ENCODE data around the gene LHPP.

DNA sequence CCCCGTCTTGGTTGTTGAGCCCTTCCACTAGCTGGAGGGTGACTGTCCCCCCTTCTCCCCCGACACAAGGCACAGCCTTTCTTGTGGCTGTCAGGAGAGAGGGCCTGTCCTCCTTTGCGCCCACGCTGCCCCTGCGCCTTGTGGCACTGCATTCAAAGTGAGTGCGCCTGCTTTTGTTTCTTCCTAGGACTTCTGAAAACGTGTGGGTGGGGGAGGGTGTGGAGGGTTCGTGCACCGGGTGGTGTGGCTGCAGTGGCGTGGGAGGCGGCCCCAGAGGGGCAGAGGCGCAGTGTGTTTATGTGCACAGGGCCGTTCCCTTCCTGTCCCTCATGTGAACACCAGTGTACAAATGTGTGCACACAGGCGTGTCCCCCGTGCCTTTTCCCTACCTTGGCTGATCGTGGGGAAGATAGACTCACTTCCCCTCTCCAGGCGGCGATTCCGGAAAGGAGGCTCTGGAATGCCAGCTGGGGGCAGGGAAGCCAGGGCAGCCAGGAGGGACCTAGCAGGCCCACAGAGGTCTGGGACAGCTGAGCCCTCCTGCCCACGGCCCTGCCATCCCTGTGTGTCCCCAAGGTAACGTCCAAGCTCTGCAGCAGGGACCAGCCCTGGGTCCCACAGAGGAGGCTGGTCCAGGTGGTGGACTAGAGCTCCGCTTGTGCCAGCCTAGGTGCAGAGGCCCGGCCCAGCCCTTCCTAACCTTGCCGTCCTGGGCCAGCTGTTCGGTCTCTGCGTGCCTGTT lies 88.8 kb downstream of the LHPP start:
- TF ChIP-seq CTCF (conservative IDR thresholded peaks at IDR 0.05) = no peak
- no peak for TF ChIP-seq ZFX (IDR thresholded peaks at IDR 0.05)
